Germinal center (tissue), 1 donor: Measurements from ENCODE around the gene MVB12A.
A peak's percentile ranks its signal among the peaks of the same experiment; 100 is the strongest.

ENCODE experiments used
- DNase-seq: peaks from one replicate; pipeline ENCODE4 v3.0.0; 2012; ENCODE audit warnings: mixed read lengths, low spot score

The MVB12A gene

DNA sequence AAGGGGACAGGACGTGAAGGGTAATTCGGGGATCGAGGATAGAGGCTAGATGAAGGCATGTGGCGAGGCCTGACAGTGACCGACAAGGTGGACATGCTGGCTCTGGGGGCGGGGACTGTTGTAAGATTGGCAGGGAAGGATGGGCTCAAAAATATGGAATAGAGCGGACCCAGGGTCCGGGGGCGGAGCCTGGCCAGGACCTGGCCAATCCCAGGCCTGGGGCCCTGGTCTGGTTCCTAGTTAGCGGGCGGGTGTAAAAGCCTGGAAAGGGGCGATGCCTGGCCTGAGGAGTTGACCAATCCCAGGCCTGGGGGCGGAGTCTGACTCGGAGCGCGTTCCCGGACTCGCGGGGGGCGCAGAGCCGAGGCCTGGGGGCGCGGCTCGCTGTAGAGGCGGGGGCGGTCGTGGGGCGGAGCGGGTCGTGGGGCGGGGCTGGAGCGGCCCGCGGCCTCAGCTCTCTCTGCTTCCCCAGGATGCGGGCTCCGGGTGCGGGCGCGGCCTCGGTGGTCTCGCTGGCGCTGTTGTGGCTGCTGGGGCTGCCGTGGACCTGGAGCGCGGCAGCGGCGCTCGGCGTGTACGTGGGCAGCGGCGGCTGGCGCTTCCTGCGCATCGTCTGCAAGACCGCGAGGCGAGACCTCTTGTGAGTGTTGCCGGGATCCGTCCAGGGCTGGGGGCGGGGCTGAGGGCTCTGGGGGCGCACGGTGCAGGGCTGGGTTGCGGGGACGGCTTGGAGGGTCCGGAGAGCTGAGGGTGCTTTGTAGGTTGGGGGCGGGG lies 50.4 kb downstream of the MVB12A start, which contains the start of gene SLC27A1:
SLC27A1 (plus strand) TSS at position 457 of the 774 bp plus-strand sequence; CDS start at position 474, 17 bp downstream.
- DNase-seq = peak; percentile 83

- no peak for DNase-seq
These were observed 51.7 kb downstream of the MVB12A start for GRCh38 chr19:17471410-17472125.

DNA sequence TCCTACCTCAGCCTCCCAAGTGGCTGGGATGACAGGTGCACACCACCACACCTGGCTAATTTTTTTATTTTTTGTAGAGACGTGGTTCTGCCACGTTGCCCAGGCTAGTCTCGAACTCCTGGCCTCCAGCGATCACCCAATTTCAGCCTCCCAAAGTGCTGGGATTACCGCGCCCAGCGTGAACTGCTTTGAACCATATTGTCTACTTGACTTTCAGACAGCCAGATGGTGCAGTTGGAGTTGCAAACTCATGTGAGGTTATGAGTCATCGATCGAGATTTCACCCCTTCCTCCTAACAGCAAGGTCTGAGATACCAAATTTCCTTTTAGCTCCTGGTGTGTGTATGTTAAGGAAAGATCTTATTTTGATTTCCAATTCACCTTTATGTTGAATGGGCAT lies 53.2 kb downstream of the MVB12A start:
- no peak for DNase-seq
